Astrocyte of the spinal cord (primary cell): ENCODE measurements around the gene MTHFS.

Experiments used
- DNase-seq: peaks from one replicate; pipeline ENCODE4 v3.0.0; 2011; ENCODE audit warnings: low read depth, low spot score
- H3K4me3 ChIP-seq: 2 replicates; pipeline ENCODE4 v1.5.1; 2011; ENCODE audit warnings: low read depth, mild to moderate bottlenecking, low read length, moderate library complexity
- in situ Hi-C: cut with HindIII; loops from 2 replicates; pipeline ENCODE4 v1.10.0; 2017; ENCODE audit warnings: low sequenced_read_pairs
- TF ChIP-seq, protein P1 (sequence below): IDR thresholded peaks from 2 replicates; pipeline ENCODE4 v1.5.1; 2012; ENCODE audit warnings: low read depth, mild to moderate bottlenecking, low read length, inconsistent platforms

MTHFS gene

DNA sequence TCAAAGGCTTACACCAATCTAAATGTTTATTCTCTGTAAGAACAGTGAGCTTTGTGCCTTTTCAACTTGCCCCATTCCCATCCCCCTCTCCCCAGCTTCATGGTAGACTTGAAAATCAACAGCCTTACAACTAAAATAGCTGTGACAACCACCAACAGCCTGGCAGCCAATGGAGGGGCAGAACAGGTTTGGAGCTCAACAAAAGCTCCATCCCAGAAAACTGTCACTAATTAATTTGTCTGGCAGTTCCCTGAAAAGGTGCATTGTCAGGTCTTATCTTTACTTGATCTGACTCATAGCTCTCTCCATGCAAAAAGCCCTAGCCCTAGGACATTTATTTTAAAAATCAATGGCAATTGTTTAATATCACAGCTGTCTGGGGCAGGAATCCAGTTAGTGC is 22.6 kb downstream of the MTHFS start:
- in situ Hi-C loops = no loop called here
- no peak for DNase-seq
- TF ChIP-seq, protein P1, sequence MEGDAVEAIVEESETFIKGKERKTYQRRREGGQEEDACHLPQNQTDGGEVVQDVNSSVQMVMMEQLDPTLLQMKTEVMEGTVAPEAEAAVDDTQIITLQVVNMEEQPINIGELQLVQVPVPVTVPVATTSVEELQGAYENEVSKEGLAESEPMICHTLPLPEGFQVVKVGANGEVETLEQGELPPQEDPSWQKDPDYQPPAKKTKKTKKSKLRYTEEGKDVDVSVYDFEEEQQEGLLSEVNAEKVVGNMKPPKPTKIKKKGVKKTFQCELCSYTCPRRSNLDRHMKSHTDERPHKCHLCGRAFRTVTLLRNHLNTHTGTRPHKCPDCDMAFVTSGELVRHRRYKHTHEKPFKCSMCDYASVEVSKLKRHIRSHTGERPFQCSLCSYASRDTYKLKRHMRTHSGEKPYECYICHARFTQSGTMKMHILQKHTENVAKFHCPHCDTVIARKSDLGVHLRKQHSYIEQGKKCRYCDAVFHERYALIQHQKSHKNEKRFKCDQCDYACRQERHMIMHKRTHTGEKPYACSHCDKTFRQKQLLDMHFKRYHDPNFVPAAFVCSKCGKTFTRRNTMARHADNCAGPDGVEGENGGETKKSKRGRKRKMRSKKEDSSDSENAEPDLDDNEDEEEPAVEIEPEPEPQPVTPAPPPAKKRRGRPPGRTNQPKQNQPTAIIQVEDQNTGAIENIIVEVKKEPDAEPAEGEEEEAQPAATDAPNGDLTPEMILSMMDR = no peak
- H3K4me3 ChIP-seq = no peak overlapping the region

DNA sequence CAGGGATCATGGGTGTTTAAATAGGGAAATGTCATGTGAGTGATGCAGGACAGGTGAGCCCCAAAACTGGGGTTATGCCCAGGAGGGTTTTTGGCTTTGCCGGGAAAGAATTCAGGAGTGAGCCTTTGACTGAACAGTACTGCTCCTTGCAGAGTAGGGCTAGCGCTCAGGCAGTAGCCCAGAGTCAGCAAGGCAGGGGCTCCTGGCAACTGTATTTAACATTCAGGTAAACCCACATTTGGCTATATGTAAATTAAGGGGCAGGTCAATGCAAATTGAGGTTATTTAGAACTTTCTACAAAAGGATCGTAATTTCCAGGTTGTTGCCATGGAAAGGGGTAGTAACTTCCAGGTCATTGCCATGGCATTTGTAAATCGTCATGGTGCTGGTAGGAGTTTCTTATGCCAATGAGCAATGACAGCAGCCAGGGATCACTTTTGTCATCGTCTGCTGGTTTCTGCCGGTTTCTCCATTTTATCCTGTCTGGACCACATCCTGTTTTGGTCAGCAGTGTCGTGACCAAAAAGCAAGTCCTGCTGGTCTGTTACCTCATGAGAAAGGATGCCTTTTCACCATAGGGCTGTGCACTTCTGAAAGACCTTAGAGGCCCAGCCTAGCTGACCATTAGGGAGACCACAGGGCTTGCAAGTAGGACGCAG is 24.3 kb downstream of the MTHFS start:
- in situ Hi-C loops = no loop called here
- TF ChIP-seq, protein P1 = no peak
- peak; percentile 72 for DNase-seq
- no peak overlapping the region for H3K4me3 ChIP-seq

DNA sequence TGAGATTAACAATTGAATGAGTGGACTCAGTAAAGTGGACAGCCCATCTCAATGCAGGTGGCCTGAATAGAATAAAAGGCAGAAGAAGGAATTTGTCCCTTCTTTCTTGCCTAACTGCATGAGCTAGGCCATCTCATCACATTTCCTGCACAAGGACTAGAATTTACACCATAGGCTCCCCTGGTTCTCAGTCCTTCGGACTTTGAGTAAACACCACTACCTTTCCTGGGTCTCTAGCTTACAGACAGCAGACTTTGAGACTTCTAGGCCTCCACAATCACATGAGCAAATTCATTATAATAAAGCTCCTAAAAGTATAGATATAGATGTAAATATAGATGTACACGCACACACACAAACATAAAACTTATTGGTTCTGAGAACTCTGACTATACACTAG is 28.3 kb downstream of the MTHFS start:
- TF ChIP-seq, protein P1 = no peak
- in situ Hi-C loops = no loop called here
- H3K4me3 ChIP-seq = no peak overlapping the region

DNA sequence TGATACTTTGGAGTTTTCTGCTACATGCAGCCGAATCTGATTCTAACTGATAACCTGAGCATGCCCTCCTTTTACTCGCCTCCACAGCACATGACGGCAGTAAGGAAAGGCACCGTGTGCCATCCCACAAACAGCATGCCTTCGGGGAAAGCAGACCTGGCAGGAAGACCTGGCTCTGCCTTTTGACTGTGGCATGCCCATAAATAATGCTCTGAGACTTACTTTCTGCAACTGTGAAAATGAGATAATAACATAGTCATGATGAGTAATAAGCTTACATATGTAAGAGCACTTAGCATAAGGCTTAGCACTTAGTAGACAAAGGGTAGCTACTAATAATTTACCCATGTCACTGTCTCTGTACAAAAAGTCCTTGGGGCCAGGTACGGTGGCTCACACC is 32.9 kb downstream of the MTHFS start:
- H3K4me3 ChIP-seq = no peak overlapping the region
- in situ Hi-C loops = no loop called here
- TF ChIP-seq, protein P1 = no peak
- peak; percentile 25 for DNase-seq

More for the DNA sequence above, 28.3 kb downstream of the MTHFS start:
- no peak for DNase-seq

DNA sequence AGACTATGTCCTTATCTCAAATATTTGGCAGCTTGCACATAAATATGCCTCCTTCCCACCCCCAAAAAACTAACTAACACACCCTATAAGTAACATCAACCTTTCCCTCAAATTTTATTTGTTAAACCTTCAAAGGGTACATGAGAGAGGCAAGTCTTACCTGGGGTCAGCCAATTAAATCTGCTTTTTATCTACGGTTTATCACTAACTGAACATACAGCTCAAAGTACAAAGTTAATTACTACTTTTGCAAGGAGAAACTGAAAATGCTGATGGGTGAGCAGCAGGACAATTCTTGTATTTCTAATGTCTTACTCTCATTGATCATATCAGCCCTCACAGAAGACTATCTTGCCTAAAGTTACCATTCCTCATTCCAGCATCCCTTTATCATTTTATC is 34.6 kb downstream of the MTHFS start:
- TF ChIP-seq, protein P1 = no peak

DNA sequence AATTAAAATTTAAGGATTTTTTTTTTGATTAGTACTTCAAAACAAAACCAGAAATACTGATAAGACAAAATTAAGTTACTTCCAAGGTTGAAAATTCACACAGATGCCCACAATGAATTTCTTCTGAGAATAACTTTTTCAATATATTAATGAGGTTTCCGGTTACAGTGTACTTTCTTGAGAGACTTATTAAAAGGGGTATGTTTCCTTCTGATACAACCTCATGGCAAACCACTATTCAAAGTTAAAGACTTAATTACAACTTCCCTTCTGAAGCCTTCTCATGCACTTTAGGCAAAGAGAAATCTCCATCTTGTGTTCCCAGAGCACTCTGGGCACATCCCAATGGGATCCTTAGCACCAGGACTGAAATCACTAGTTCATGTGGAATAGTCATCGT is 36.2 kb downstream of the MTHFS start:
- no peak for DNase-seq
- H3K4me3 ChIP-seq = no peak overlapping the region
- TF ChIP-seq, protein P1 = no peak
- in situ Hi-C loops = no loop called here

More for the DNA sequence above, 34.6 kb downstream of the MTHFS start:
- in situ Hi-C loops = no loop called here
- no peak for DNase-seq
- H3K4me3 ChIP-seq = no peak overlapping the region
